ENCODE results near the gene UVRAG. TPM values are rescaled to one million over a fixed set of nuclear protein-coding genes. Genes with fewer than 3 reads are reported as not detected.

UVRAG gene
- total and polyA plus RNA-seq, 2 experiments from 2014 or later: 21.6 to 34.0 TPM

GRCh38 chr11:76152086-76152681, 337.2 kb downstream of the UVRAG start:
- DNase-seq (ENCODE audit: low read depth in 1 of 2, low spot score in 1 of 2): peak; percentile 83 to 85
- TF ChIP-seq CTCF (IDR thresholded peaks at IDR 0.05; ENCODE audit: low read depth, low read length): peak; percentile 77
- no peaks in the 10 kb centered on the region for H3K36me3 ChIP-seq
- H3K9me3 ChIP-seq (ENCODE audit: low read depth): no peaks in the 10 kb centered on the region
- H3K4me3 ChIP-seq: no peak overlapping the region
- no peak overlapping the region for H3K27ac ChIP-seq
- peaks cover 9% of the 10 kb centered on the region for H3K4me1 ChIP-seq (ENCODE audit: low read depth)
- no peaks in the 10 kb centered on the region for H3K27me3 ChIP-seq

- no peak overlapping the region for H3K4me3 ChIP-seq
- H3K9me3 ChIP-seq (ENCODE audit: low read depth): no peaks in the 10 kb centered on the region
- H3K4me1 ChIP-seq (ENCODE audit: low read depth): peaks cover 4% of the 10 kb centered on the region
- TF ChIP-seq CTCF (IDR thresholded peaks at IDR 0.05; ENCODE audit: low read depth, low read length): no peak
- no peak for DNase-seq (ENCODE audit: low read depth in 1 of 2, low spot score in 1 of 2)
- no peaks in the 10 kb centered on the region for H3K36me3 ChIP-seq
- H3K27me3 ChIP-seq: no peaks in the 10 kb centered on the region
- no peak overlapping the region for H3K27ac ChIP-seq
These were observed 337.9 kb downstream of the UVRAG start for GRCh38 chr11:76152741-76153570.

- DNase-seq (ENCODE audit: low read depth in 1 of 2, low spot score in 1 of 2): peak in 1 of 2 donors; percentile 49
- Histone ChIP-seq H3K36me3 (no peaks in the 10 kb centered on the region), H3K4me1 (ENCODE audit: low read depth) (peaks cover 4% of the 10 kb centered on the region), H3K27me3 (no peaks in the 10 kb centered on the region), H3K27ac (no peak overlapping the region), H3K9me3 (ENCODE audit: low read depth) (no peaks in the 10 kb centered on the region), H3K4me3 (no peak overlapping the region)
- no peak for TF ChIP-seq CTCF (IDR thresholded peaks at IDR 0.05; ENCODE audit: low read depth, low read length)
These were observed 338.5 kb downstream of the UVRAG start for GRCh38 chr11:76153571-76153923.

- no peak for TF ChIP-seq CTCF (IDR thresholded peaks at IDR 0.05; ENCODE audit: low read depth, low read length)
- Histone ChIP-seq H3K9me3 (ENCODE audit: low read depth) (no peaks in the 10 kb centered on the region), H3K36me3 (no peaks in the 10 kb centered on the region), H3K27ac (no peak overlapping the region), H3K4me3 (no peak overlapping the region), H3K27me3 (no peaks in the 10 kb centered on the region), H3K4me1 (ENCODE audit: low read depth) (peaks cover 4% of the 10 kb centered on the region)
- DNase-seq (ENCODE audit: low read depth in 1 of 2, low spot score in 1 of 2): no peak
These were observed 340.7 kb downstream of the UVRAG start for GRCh38 chr11:76155500-76156227.

GRCh38 chr11:76156971-76157427, 342.0 kb downstream of the UVRAG start:
- Histone ChIP-seq H3K36me3 (no peaks in the 10 kb centered on the region), H3K9me3 (ENCODE audit: low read depth) (no peaks in the 10 kb centered on the region), H3K27ac (no peak overlapping the region), H3K4me3 (no peak overlapping the region), H3K4me1 (ENCODE audit: low read depth) (peaks cover 11% of the 10 kb centered on the region), H3K27me3 (no peaks in the 10 kb centered on the region)
- no peak for DNase-seq (ENCODE audit: low read depth in 1 of 2, low spot score in 1 of 2)
- no peak for TF ChIP-seq CTCF (IDR thresholded peaks at IDR 0.05; ENCODE audit: low read depth, low read length)

All from cardiac muscle cell (in vitro differentiated cells and primary cell).